Activated T-helper 1 cell treated with Interleukin-2 at 50 U/mL for 16 hours (primary cell): Measurements from ENCODE around the gene CPLX4.
"Not testable (repeated sequence)": the region's sequence is repeated elsewhere in the genome, so short reads cannot be mapped to it uniquely, and the experiment has no call there.

Experiments
- DNase-seq: peaks from one replicate; pipeline ENCODE4 v3.0.0-alpha.2; 2020; ENCODE audit warnings: low read depth

Gene CPLX4

DNA sequence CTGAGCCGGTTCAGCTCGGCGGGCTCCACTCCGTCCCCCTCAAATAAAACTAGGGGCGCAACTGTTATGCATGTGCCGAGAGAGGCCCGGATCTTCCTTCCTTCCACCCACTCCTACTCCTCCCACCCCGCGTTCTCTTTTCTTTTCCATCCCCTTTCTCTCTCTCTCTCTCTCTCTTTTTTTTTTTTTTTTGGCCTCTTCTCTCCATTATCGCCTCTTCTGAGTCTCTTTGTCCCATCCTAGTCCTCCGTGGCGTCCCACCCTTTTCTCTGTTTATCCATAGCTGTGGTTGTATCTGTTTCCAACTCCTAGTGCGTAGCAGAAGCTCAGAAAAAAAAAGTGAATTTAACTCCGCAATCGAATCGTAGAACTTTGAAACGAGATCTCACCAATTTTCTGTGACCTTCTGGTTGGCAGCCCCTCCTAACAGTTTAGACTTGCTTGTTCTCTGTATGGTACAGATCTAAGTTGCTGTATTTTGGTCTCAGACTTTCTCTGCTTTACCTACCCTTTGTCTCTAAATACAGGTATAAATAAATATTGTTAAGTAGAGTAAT is 48.8 kb downstream of the CPLX4 start:
- DNase-seq = no peak

DNA sequence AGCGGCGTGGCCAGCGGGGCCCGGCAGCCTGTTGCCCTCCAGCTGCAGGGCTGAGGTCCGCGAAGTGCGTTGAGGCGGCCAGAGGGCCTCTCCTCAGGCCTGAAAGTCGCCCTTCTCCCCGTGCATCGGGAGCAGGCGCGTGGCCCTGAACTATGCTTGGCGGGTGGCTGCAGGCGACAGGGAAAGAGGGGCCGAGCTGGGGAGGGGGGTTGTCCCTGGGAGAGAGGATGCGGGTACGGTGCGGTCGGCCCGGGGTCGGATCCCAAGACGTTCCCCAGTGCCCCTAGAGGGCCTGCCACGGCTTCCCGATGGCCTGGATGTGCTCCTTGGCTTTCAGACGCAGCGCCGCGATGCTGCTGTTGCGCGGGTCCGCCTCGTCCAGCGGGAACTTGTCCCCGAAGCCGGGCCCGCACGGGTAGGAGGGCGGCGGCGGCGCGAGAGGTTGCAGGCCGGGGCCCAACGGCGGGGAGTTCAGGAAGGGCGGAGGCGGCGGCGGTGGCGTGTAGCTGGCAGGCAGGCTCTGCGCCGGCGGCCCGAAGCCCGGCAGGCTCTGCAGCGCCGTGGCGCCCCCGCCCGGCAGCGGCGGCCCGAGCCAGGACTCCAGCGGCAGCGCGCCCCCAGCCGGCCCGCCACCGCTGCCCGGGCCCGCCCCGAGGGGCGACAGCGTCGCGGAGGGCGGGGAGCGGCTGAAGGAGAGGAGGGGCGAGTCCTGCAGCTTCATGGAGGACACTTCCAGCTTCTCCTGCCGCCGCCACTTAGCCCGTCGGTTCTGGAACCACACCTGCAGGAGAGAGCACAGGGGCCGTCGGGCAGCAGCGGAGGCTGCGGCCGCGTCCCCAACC is 49.5 kb downstream of the CPLX4 start:
- no peak for DNase-seq

DNA sequence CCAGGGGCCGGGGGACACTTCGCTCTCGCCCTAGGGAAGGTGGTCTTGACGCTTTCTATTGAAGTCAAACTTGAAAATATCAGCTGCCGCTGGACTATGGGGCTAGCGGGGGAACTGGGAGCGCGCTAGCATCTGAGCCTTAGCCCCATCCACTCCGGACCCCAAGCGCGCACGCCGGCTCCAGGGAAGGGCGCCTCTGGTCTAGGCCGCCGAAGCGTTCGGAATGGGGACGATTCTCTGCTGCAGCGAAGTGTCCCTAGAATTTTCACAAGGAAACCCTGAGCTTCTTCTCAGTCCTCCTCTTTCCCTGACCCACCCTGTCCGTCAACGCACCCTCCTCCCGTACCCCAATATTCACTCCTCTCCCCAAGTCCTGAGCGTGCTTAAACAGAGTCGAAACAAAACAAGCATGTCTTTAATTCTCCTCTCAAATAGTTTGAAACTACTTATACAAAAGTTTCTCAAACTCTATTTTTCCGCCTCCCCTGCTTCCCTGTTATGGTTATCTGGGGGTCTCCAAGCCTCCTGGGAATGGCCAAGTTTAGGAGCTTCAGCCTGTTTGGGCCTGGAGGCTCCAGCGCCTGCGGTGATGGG is 50.2 kb downstream of the CPLX4 start:
- DNase-seq = no peak

DNA sequence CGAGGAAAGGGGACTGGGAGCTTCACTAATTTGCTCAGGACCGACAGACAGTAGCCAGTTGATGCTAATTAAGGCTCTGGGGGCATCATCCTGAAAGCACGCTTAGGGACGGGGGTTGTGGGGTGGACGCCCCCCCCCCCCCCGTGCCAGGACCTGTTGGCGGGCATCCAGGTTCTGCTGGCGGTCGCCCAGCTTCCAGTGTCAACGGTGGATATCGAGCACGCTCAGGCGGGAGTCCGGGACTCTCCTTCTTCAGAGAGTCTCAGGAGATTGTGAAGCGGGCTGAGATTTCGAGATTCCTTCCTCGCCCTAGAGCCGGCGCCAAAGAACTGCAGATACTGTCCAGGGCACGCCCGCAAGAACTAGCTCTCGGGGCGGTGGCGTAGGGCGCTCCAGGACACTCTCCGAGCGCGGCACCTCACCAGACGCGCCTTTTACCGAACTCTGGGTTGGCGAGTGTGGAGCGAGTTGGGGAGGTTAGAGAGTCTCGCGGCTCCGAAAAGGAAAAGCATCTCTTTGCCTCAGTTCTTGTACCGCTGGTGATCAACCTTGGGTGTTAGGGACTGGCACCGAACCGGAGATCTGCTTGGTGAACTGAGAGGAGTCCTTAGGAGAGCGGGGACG is 50.8 kb downstream of the CPLX4 start:
- no peak for DNase-seq

DNA sequence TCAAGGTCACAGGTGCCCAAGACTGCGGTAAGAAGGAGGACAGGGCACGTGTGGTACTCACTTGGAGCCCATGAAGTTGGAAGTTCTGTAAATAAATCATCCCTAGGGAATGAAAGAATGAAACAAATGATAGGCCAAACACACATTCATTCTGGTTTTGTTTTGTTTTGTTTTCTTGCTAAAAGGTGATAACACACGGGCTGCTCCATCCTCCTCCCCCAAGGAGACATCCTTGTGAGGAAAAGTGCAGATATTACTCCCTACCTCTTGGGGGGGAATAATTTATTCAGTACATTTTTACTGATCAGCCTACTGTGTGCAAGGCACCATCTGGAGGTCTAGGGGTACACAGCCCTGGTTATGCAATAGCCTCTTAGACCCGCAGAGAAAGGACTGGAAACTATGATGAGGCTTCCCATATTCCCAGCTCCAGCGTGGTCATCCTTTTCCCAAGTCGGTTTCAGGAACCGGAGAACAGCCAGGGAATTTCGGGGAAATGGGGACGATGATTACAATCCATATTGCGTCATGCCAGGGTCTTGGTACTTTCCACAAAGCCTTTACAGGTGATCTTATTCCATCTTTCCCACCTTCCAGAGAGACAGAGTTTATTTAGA is 51.5 kb downstream of the CPLX4 start:
- no peak for DNase-seq

DNA sequence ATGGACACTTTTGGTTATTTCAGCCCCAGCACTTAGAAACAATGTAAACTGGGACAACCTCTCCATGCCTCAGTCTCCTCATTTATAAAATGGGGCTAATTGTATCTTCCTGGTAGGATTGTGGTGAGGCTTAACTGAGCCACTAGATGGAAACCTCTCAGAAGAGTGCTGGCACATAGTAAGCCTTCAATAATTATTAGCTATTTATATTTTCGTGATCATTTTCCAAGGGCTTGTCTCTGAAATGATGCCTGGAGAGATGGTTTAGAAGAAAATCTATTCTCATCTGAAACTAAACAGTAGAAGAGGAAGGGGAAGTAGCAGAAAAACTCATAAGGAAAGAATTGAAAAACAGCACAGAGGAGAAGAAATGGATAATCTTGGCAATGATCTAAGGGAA is 52.0 kb downstream of the CPLX4 start:
- no peak for DNase-seq

DNA sequence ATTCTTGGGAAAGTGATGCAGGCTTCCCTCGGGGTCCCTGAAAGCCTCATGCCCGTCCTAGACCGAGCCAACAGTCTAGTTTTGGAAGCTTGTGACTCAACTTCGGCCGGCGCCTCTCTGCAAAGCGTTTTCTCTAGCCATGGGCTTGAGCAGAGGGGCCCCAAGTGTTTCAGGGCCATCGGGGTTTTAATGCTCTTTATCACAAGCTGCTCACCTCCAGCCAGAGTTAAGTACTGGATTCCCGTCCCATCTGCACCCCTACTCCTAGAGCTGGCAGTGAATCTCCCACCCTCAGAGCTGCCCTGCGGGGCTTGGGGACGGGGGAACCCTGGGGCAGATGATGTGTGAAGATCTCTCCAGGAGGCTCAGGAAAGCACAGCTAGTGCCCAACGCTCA is 52.5 kb downstream of the CPLX4 start:
- no peak for DNase-seq

DNA sequence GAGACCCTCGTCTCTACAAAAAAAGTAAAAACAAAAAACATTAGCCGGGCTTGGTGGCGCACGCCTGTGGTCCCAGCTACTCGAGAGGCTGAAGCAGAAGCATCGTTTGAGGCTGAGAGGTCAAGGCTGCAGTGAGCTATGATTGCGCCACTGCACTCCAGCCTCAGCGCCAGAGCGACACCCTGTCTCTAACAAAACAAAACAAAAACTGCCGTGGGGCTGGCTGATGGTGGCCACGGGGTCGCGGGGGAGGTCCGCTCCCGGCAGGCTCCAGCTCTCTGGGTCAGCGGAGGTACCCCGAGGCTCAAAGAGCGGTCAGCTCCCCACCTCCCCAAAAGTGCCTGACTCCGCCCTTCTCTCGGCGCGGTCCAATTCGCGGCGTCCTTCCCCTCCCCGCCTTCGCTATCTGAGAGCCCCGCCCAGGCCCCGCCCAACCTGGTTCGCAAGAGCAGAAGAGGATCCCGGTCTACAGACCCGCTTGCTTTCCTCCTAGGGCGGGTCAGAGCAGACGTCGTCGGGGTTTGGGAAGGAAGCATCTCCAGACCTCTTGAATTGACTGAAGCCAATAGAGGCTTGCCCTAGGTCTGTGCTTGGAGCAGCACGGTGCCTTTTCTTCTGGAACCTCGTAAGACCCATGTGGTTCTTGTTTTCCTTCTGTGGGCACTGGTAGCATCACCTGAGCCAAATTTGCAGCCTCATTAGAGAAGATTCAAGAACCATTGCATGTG is 53.0 kb downstream of the CPLX4 start:
- no peak for DNase-seq

DNA sequence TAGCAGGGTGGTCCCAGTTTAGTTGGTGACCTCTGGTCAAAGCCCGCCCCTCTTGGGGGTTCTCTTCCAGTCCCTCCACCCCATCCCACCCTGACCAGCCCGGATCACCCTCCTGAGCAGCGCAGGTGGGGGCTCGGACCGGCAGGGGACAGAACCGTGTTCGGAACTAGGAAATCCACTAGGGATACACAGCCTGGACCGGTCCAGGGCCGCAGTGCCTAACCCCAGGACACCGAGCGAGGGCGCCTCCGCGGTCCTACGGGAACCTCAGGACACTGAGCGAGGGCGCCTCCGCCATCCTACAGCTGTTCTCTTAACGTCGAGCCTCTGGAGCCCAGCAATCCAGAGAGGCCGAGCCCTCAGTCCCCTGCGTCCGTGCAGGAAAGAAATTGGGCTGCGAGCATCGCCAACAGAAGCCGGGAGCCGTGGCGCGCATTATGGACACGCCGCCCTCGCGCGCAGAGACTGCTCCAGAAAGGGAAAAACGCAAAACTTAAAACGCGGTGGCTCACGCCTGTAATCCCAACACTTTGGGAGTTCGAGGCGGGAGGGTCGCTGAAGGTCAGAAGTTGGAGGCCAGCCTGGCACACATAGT is 53.7 kb downstream of the CPLX4 start:
- no peak for DNase-seq

DNA sequence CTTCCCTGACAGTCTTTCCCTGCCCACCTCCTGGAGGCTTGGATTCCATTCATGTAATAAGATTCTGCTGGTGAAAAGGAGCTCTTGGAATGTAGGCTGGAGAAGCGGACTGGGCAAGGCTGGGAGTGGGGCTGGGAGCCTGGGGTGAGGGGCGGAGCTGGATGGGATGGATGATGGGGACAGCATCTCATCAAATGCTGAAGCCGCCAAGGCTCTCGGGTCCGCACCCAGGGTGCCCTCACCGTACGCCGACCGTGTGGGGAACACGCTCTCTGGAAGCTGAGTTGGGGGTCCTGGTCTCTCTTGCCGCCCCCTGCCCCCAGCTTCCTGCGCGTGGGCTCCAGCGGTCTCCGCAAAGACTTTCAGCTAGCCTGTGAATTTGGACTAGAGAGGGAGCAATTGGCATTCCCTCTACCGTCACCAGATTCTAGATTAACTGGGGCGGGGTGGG is 54.3 kb downstream of the CPLX4 start:
- no peak for DNase-seq

DNA sequence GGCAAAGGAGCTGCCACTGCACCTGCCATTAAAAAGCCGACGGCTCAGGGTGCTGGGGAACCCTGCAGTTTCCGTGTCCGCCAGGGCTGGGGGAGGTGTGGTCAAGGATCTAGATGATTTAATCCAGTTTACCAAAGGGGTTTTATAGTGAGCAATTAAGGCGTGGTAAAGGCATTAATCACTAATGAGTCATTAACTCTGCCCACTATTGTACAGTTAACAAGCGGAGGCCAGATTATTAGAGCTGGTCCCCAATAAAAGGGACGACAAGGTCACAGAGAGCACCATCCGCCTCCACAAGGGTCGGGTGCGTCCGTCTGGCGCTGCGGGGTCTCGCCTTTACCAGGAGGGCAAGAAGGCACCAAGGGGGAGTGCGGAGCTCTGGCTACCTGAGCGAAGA is 54.8 kb downstream of the CPLX4 start:
- DNase-seq = no peak

DNA sequence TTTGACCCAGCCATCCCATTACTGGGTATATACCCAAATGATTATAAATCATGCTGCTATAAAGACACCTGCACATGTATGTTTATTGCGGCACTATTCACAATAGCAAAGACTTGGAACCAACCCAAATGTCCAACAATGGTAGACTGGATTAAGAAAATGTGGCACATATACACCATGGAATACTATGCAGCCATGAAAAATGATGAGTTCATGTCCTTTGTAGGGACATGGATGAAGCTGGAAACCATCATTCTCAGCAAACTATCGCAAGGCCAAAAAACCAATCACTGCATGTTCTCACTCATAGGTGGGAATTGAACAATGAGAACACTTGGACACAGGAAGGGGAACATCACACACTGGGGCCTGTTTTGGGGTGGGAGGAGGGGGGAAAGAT is 56.2 kb downstream of the CPLX4 start:
- not testable (repeated sequence) for DNase-seq

DNA sequence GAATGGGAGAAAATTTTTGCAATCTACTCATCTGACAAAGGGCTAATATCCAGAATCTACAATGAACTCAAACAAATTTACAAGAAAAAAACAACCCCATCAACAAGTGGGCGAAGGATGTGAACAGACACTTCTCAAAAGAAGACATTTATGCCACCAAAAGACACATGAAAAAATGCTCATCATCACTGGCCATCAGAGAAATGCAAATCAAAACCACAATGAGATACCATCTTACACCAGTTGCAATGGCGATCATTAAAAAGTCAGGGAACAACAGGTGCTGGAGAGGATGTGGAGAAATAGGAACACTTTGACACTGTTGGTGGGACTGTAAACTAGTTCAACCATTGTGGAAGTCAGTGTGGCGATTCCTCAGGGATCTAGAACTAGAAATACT is 56.6 kb downstream of the CPLX4 start:
- DNase-seq = not testable (repeated sequence)

DNA sequence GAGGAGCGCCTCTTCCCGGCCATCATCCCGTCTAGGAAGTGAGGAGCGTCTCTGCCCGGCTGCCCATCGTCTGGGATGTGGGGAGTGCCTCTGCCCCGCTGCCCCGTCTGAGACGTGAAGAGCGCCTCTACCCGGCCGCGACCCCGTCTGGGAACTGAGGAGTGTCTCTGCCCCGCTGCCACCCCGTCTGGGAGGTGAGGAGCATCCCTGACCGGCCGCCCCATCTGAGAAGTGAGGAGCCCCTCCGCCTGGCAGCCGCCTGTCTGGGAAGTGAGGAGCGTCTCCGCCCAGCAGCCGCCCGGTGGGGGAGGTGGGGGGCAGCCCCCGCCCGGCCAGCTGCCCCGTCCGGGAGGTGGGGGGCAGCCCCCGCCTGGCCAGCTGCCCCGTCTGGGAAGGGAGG is 63.0 kb downstream of the CPLX4 start:
- not testable (repeated sequence) for DNase-seq

DNA sequence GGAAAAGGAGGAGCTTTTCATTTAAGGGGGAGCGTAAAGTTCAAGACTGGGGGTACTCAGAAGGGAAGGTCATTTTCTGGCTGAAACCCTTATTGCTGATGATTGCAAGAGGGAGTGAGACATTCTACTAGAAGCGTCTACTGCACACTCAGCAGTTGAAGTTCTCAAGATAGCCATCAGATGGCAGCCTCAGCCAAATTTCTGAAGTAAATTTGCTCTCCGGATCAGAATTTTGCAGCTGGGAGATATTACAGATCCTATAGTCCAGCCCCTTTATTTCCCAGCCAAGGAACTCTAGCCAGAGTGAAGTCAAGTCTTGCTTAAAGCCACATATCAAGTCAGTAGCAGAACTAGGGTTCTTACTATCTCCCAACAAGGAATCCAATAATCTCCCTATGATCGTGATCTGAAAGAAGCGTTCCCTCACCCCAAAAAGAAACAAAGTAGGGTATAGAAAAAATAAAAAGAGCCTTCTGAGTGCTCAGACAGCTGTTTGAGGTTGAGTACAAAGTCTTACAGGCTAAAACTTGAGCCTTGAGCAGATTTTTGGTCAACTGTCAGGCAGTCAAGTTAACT is 69.2 kb downstream of the CPLX4 start:
- no peak for DNase-seq

DNA sequence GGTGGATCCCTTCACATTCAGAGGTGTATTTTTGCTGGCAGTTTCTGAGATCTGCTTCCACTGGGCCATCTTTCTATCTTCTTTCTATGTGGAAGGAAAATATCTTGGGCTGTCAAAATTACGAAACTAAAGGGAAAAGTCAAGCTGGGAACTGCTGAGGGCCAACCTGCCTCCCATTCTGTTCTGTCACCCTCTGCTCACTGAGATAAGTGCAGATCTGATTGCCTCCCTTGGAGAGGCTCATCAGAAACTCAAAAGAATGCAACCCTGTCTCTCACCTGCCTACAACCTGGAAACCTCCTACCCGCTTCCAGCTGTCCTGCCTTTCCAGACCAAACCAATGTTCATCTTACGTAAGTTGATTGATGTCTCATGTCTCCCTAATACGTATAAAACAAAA is 71.7 kb downstream of the CPLX4 start:
- DNase-seq = no peak
